HCT116 (cell line): ENCODE results near the gene PLD3. TPM values are rescaled to one million over a fixed set of nuclear protein-coding genes. Genes with fewer than 3 reads are reported as not detected.

ENCODE experiments used
- ATAC-seq: fragments of 200-7000 bp; cut with Tn5 transposase; 2 replicates; pipeline ENCODE4 v1.9.1; 2020; ENCODE audit warnings: mild to moderate bottlenecking, moderate library complexity
- BruUV-seq: library from RNA; stranded (reverse); fragments of 400-500 nt; replicated peaks from 2 replicates; lab custom pipeline; 2021; lab: Mats Ljungman, UMichigan
- CTCF ChIA-PET: fragments of 300-600 bp; sonication (Branson Sonifier 250); formaldehyde crosslinking; loops from one replicate; lab custom pipeline; 2021; ENCODE audit warnings: antibody characterized with exemption; lab: Charles Lee
- POLR2A ChIA-PET: fragments of 300-600, 350-600 bp; sonication (Branson Sonifier 250); formaldehyde crosslinking; loops from one replicate; lab custom pipeline; 2021; ENCODE audit warnings: antibody characterized with exemption; lab: Charles Lee
- RAD21 ChIA-PET, 2 experiments: fragments of 300-600 bp; sonication (Branson Sonifier 250); formaldehyde crosslinking; loops; one replicate each; lab custom pipeline; 2023; ENCODE audit warnings: low total read pairs in 2 of 2; ENCODE audit not compliant: uncharacterized antibody in 2 of 2, unreplicated experiment in 2 of 2, low non-redundant PET in 1 of 2; lab: Charles Lee
- DNase-seq: peaks from one replicate; pipeline ENCODE4 v3.0.0-alpha.2; 2010; ENCODE audit warnings: low read depth, low spot score
- H2AFZ ChIP-seq: fragments of 200-600 bp; shearing (Covaris generic), sonication (generic); 2 replicates; pipeline ENCODE4 v1.6.1; 2017; ENCODE audit warnings: low read depth, mixed run types, mixed read lengths, antibody characterized with exemption, low read length; ENCODE audit not compliant: poor library complexity, severe bottlenecking
- H3K27ac ChIP-seq: 2 replicates; pipeline ENCODE4 v1.5.1; 2012; ENCODE audit warnings: low read depth, low read length
- H3K27me3 ChIP-seq: fragments of 200-600 bp; sonication (generic); 2 replicates; pipeline ENCODE4 v1.6.1; 2016; ENCODE audit warnings: mixed run types, low read length, mixed read lengths; ENCODE audit not compliant: insufficient read depth
- H3K36me3 ChIP-seq, 2 experiments: fragments of 200-500 bp in 1 of 2; fragments of 200-600 bp in 1 of 2; sonication (Bioruptor generic) in 1 of 2; sonication (generic) in 1 of 2; 2 replicates each; pipeline versions ENCODE4 v1.5.1 to v1.6.1; 2014 to 2016; ENCODE audit warnings: low read length in 2 of 2, inconsistent platforms in 1 of 2, mixed read lengths in 1 of 2, mixed run types in 1 of 2; ENCODE audit not compliant: insufficient read depth in 2 of 2, control insufficient read depth in 1 of 2
- H3K4me1 ChIP-seq, 2 experiments: fragments of 200-600 bp in 1 of 2; sonication (generic) in 1 of 2; 2 replicates each; pipeline versions ENCODE4 v1.5.1 to v1.6.1; 2012 to 2017; ENCODE audit warnings: low read length in 2 of 2, inconsistent platforms in 1 of 2, mild to moderate bottlenecking in 1 of 2, mixed read lengths in 1 of 2, mixed run types in 1 of 2, moderate library complexity in 1 of 2; ENCODE audit not compliant: insufficient read depth in 2 of 2, control insufficient read depth in 1 of 2
- H3K4me2 ChIP-seq: fragments of 200-600 bp; sonication (generic); 2 replicates; pipeline ENCODE4 v1.6.1; 2017; ENCODE audit warnings: mixed run types, low read length, mixed read lengths
- H3K4me3 ChIP-seq, 2 experiments: fragments of 200-600 bp in 1 of 2; sonication (generic) in 1 of 2; replicated peaks in 1 of 2; 2 replicates each; pipeline ENCODE4 v1.5.1; 2011 to 2016; ENCODE audit warnings: low read length in 2 of 2, control low read depth in 1 of 2, low read depth in 1 of 2, mild to moderate bottlenecking in 1 of 2, mixed read lengths in 1 of 2, mixed run types in 1 of 2
- H3K79me2 ChIP-seq: fragments of 200-600 bp; sonication (generic); 2 replicates; pipeline ENCODE4 v1.6.1; 2017; ENCODE audit warnings: mild to moderate bottlenecking, mixed run types, low read length, moderate library complexity, mixed read lengths; ENCODE audit not compliant: insufficient read depth
- H3K9ac ChIP-seq: fragments of 200-600 bp; sonication (generic); 2 replicates; pipeline ENCODE4 v1.6.1; 2016; ENCODE audit warnings: low read length, mixed read lengths
- H3K9me2 ChIP-seq: fragments of 200-600 bp; sonication (generic), shearing (Covaris generic); 2 replicates; pipeline ENCODE4 v1.6.1; 2017; ENCODE audit warnings: mixed run types, mild to moderate bottlenecking, moderate library complexity; ENCODE audit not compliant: insufficient read depth
- H3K9me3 ChIP-seq, 2 experiments: fragments of 200-500 bp in 1 of 2; fragments of 200-600 bp in 1 of 2; sonication (Bioruptor generic) in 1 of 2; sonication (generic) in 1 of 2; 2 replicates each; pipeline ENCODE4 v1.6.1; 2014 to 2017; ENCODE audit warnings: low read length in 2 of 2, mixed read lengths in 2 of 2, inconsistent platforms in 1 of 2, low read depth in 1 of 2, mild to moderate bottlenecking in 1 of 2, mixed run types in 1 of 2, moderate library complexity in 1 of 2; ENCODE audit not compliant: control insufficient read depth in 1 of 2, insufficient read depth in 1 of 2
- H4K20me1 ChIP-seq: fragments of 200-600 bp; sonication (generic), shearing (Covaris generic); 2 replicates; pipeline ENCODE4 v1.6.1; 2017; ENCODE audit warnings: mixed run types, mild to moderate bottlenecking, moderate library complexity; ENCODE audit not compliant: insufficient read depth
- CEBPB ChIP-seq: IDR thresholded peaks from 2 replicates; pipeline ENCODE4 v1.6.1; 2012; ENCODE audit warnings: low read depth
- ELF1 ChIP-seq: IDR thresholded peaks from 2 replicates; pipeline ENCODE4 v1.6.1; 2012; ENCODE audit warnings: low read depth, borderline replicate concordance
- FOSL1 ChIP-seq: IDR thresholded peaks from 2 replicates; pipeline ENCODE4 v1.6.1; 2012; ENCODE audit warnings: low read depth
- POLR2AphosphoS5 ChIP-seq: IDR thresholded peaks from 2 replicates; pipeline ENCODE4 v1.6.1; 2011; ENCODE audit warnings: mild to moderate bottlenecking, low read depth, low read length, moderate library complexity
- SIN3A ChIP-seq: IDR thresholded peaks from 2 replicates; pipeline ENCODE4 v1.6.1; 2012; ENCODE audit warnings: low read depth
- SP1 ChIP-seq: IDR thresholded peaks from 2 replicates; pipeline ENCODE4 v1.6.1; 2012; ENCODE audit warnings: low read depth
- SRF ChIP-seq: IDR thresholded peaks from 2 replicates; pipeline ENCODE4 v1.6.1; 2012; ENCODE audit warnings: low read depth
- YY1 ChIP-seq: IDR thresholded peaks from 2 replicates; pipeline ENCODE4 v1.6.1; 2011; ENCODE audit warnings: low read length, low read depth, moderate library complexity, mild to moderate bottlenecking; ENCODE audit not compliant: insufficient replicate concordance; ENCODE audit errors: extremely low read depth
- ZFX ChIP-seq: fragments of 450-650 bp; IDR thresholded peaks from 2 replicates; pipeline ENCODE4 v1.6.1; 2017
- ZNF274 ChIP-seq: fragments of 200-500 bp; sonication (Bioruptor generic); IDR thresholded peaks from 2 replicates; pipeline ENCODE4 v1.6.1; 2014; ENCODE audit warnings: mild to moderate bottlenecking, low read depth, low read length, inconsistent platforms
- intact Hi-C: fragments of 100-400 bp; cut with micrococcal nuclease; formaldehyde crosslinking; loops from 2 replicates; pipeline ENCODE4 v1.10.0; 2022
- total RNA-seq: library from RNA; stranded (reverse); gene quantifications from one replicate; pipeline ENCODE4 v1.2.1, GENCODE V29; 2021; ENCODE audit not compliant: unreplicated experiment
- TF ChIP-seq, protein P1 (sequence below): IDR thresholded peaks from 2 replicates; pipeline ENCODE4 v1.6.1; 2012
- TF ChIP-seq, protein P2 (sequence below): IDR thresholded peaks from 2 replicates; pipeline ENCODE4 v1.6.1; 2011; ENCODE audit warnings: mild to moderate bottlenecking, low read length, moderate library complexity; ENCODE audit not compliant: insufficient replicate concordance; ENCODE audit errors: extremely low read depth

PLD3 gene
- total RNA-seq, 1 experiment from 2014 or later = 123 TPM

DNA sequence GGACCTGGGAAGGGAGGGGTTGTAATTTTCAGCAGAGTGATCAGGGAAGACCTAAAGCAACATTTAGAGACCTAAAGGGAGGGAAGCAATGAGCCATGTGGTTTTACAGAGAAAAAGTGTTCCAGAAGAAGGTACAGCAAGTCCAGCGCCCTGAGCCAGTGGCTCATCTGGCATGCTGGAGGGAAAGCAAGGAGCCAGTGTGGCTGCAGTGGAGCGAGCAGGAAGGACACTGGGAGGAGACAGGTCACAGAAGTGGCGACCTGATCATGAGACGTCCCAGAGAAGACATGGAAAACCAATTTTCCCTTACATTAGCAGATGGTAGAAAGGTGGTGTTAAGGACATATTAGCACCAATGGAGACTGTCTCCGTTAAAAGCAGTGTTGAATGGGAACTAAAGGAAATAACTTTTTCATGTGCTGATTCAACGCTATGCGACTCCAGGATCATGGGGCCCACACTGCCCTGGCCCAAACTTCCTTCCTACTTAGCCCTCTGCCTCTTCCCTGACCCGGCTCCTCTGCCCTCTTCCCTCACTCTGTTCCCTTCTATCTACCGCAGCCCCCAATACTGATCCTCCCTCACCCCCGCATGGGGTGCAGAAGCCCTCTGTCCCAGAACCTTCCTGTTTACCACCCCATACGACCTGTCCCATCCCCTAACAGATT is 5.7 kb upstream of the PLD3 start:
- Histone ChIP-seq H3K27ac (no peak overlapping the region), H3K9me3 (no peaks in the 10 kb centered on the region), H3K36me3 (peaks cover 0 to 6% of the 10 kb centered on the region in 2 experiments; a peak in 2 of 4 replicates), H3K4me3 (no peak overlapping the region), H3K9ac (no peak overlapping the region), H3K4me2 (no peak overlapping the region), H3K27me3 (no peaks in the 10 kb centered on the region), H3K79me2 (peaks cover 40% of the 10 kb centered on the region), H3K4me1 (peaks cover 0 to 8% of the 10 kb centered on the region in 2 experiments; a peak in 1 of 4 replicates)
- intact Hi-C loops = no loop called here
- ATAC-seq = no peak
- ChIA-PET RAD21 (no interaction called here), POLR2A (no interaction called here)
- no peak for DNase-seq
- TF ChIP-seq FOSL1 = no peak
- no peak for TF ChIP-seq ELF1
- TF ChIP-seq, protein P1, sequence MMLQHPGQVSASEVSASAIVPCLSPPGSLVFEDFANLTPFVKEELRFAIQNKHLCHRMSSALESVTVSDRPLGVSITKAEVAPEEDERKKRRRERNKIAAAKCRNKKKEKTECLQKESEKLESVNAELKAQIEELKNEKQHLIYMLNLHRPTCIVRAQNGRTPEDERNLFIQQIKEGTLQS = no peak
- TF ChIP-seq SP1 = no peak
- TF ChIP-seq ZNF274 = no peak
- TF ChIP-seq ZFX = no peak
- TF ChIP-seq CEBPB = no peak
- TF ChIP-seq, protein P2, sequence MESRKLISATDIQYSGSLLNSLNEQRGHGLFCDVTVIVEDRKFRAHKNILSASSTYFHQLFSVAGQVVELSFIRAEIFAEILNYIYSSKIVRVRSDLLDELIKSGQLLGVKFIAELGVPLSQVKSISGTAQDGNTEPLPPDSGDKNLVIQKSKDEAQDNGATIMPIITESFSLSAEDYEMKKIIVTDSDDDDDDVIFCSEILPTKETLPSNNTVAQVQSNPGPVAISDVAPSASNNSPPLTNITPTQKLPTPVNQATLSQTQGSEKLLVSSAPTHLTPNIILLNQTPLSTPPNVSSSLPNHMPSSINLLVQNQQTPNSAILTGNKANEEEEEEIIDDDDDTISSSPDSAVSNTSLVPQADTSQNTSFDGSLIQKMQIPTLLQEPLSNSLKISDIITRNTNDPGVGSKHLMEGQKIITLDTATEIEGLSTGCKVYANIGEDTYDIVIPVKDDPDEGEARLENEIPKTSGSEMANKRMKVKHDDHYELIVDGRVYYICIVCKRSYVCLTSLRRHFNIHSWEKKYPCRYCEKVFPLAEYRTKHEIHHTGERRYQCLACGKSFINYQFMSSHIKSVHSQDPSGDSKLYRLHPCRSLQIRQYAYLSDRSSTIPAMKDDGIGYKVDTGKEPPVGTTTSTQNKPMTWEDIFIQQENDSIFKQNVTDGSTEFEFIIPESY = no peak
- TF ChIP-seq YY1 = no peak
- no peak for TF ChIP-seq SRF
- no peak for TF ChIP-seq SIN3A
- TF ChIP-seq POLR2AphosphoS5 = no peak
- TF ChIP-seq, all 23 proteins: peak for 0
- no TSS peak for BruUV-seq
- no peak overlapping the region for H2AFZ ChIP-seq
- no peaks in the 10 kb centered on the region for H4K20me1 ChIP-seq
- H3K9me2 ChIP-seq = no peaks in the 10 kb centered on the region
- CTCF ChIA-PET = no interaction called here
